Thyroid gland (tissue), 4 donors: ENCODE data around the gene KRT13.

Experiments
- POLR2A ChIP-seq, 2 donors: fragments of 450-650 bp; IDR thresholded peaks; one replicate each; pipeline ENCODE4 v1.6.1; 2017; ENCODE audit warnings: antibody characterized with exemption in 2 of 2, mild to moderate bottlenecking in 2 of 2, moderate library complexity in 1 of 2
- TF ChIP-seq, protein P1 (sequence below), 6 experiments: fragments of 200-600 bp in 3 of 6; fragments of 450-650 bp in 3 of 6; sonication (generic) in 3 of 6; IDR thresholded peaks; one replicate each; pipeline ENCODE4 v1.5.1; 2016 to 2019; ENCODE audit warnings: antibody characterized with exemption in 6 of 6, mild to moderate bottlenecking in 2 of 6, inconsistent platforms in 1 of 6, moderate library complexity in 1 of 6

DNA sequence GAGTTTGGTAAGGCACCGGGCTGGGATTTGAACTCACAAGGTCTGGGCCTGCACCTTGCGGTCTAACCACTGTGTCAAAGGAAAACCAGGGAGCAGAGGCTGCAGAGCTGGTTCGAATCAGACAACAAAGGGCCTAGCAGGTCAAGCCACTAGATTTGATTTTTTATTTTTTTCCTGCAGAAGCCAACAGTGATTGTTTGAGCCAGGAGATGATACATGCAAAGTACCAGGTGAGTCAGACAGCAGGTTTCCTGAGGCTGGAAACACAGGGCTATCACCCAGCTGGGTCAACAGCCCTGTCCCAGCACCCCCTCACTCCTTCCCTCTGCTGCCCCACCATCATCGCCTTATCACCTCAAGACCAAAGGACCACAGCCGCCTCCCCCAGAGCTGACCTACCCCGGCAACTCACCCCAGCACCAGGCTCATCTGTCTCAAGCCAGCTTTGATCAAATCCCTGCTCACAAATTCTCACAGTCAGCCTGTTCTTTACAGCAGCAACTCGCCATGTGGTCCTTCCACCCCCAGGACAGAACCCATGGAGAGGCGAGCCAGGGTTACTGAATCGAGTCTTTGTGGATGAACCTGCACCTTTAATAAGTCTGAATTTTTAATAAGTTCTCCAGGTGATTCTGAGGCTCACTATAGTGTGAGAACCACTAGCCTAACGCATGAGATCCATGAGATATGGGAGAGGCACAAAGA is 35.7 kb upstream of the KRT13 start:
- TF ChIP-seq, protein P1, sequence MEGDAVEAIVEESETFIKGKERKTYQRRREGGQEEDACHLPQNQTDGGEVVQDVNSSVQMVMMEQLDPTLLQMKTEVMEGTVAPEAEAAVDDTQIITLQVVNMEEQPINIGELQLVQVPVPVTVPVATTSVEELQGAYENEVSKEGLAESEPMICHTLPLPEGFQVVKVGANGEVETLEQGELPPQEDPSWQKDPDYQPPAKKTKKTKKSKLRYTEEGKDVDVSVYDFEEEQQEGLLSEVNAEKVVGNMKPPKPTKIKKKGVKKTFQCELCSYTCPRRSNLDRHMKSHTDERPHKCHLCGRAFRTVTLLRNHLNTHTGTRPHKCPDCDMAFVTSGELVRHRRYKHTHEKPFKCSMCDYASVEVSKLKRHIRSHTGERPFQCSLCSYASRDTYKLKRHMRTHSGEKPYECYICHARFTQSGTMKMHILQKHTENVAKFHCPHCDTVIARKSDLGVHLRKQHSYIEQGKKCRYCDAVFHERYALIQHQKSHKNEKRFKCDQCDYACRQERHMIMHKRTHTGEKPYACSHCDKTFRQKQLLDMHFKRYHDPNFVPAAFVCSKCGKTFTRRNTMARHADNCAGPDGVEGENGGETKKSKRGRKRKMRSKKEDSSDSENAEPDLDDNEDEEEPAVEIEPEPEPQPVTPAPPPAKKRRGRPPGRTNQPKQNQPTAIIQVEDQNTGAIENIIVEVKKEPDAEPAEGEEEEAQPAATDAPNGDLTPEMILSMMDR (IDR thresholded peaks at IDR 0.05), result no peak
- no peak for TF ChIP-seq POLR2A (IDR thresholded peaks at IDR 0.05)
